Activated effector memory CD4-positive, alpha-beta T cell treated with Interleukin-2 at 50 U/mL for 16 hours (primary cell): ENCODE data around the gene IER2.

ENCODE experiments used
- DNase-seq: peaks from one replicate; pipeline ENCODE4 v3.0.0-alpha.2; 2020

The IER2 gene

DNA sequence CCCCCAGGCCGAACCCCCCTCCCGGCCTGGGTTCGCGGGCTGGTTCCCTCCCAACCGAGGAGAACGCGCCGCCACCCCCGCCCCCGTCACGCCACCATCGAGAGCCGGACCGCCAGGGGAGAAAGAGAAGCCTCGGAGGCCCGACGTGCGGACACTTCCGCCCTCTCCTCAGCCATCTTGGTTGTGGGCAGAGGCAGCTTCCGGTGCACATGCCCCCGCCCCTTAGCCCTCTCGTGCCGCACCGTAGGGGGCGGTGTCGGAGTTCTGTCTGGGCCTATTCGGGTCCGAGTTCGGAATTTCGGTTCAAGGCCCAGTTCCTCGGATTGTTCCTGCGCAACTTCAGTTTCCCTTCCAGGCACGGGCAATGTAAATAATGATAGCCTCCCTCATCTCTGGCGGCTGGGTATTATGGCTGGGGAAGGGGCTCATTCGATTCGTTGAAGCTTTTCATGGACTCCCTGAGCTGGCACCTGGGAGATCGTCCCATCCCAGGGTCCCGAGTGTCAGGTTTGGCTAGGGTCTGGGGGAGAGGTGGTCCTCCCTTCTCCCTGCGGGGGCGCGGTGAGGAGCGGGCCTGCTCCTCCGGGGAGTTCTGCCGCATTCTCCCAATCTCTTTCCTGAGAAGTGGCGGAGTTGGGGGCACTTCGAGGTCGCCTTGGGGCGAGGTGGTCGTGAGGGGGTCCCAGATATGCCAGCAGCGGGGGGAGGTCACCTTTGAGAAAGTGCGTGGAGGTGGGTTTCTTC lies at the start of gene IER2, which contains the start of gene STX10:
TSS of gene IER2 (plus strand) at position 225 of the 744 bp plus-strand sequence. CDS start 2,776 bp downstream, outside the sequence.
TSS of gene STX10 (minus strand) at position 189 of the 744 bp plus-strand sequence. CDS start 202 bp downstream, outside the sequence.
- DNase-seq = peak; percentile 91

- DNase-seq = no peak
Observed at GRCh38 chr19:13100841-13101589, 49.2 kb upstream of the IER2 start.

DNA sequence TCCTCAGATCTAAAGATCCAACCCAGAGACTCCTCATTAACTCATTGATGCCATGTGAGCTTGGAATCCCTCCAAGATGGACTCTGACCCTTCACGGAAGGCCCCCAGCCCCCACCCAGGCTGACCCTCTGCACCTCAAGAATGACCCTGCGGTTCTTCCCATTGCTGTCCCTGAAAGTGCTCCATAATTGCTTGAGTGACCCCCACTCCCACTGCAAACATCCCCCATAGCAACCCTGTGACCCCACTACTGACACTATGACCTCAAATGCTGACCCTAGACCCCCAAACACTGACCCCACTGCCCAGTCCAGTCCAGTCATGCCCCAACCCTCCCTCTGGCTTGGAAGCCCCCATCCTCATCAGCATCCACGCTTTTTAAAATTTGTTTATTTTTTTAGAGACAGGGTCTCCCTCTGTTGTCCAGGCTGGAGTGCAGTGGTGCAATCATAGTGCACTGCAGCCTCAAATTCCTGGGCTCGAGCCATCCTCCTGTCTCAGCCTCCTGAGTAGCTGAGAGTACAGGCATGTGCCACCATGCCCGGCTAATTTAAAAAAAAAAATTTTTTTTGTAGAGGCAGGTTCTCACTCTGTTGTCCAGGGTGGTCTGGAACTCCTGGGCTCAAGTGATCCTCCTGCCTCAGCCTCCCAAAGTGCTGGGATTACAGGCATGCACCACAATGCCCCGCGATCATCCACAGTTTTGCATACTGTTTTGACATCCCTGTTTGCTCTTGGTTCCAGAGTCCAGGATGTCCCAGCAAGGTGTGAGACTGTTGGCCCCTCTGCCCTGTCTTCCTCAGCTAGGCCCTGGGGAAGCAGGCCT lies 48.4 kb upstream of the IER2 start:
- DNase-seq = no peak

GRCh38 chr19:13102416-13102665 lies 47.9 kb upstream of the IER2 start:
- no peak for DNase-seq

DNA sequence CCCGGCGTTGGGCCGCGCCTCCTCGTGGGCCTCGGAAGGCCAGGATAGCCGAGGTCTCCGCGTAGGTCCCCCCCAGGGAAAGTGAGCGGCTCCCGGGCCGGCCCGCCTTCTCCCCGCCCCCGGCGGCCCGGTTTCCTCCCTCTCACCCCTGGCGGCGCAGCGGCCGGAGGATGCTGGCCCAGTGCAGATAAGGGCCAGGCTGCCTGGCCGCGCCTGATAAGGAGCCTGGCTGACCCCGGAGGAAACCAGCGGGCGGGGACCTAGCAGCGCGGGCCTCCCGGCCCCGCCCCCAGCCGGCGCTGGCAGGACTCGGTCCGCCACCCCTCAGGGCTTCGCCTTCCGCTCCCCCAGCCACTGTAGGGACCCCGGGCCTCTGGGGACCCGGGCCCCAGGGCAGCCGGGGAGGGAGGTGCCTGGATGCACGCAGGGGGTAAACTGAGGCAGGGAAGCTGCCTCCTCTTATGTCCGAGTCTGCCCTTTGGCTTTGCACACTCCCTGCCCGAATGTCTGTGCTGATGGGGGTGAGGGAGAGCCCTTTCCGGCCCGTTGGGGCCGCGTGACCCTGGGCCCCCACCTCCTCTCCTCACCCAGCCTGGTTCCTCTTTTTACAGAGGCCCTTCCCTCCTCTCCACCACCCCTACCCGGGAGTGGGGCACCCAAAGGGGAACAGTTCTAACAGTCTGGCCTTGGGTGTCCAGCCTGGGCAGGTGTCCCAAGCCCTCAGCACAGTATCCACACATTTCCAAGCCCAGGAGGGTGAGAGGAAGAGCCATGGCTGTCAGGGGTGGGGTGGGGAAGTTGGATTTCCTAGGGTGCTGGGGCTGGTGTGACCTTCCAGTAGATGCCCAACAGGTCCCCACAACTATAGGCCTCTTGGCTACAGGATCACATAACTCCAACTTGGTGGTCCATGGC lies 47.3 kb upstream of the IER2 start, which contains the start of gene LYL1:
TSS of gene LYL1 (minus strand) at position 193 of the 915 bp plus-strand sequence. CDS start 1,687 bp downstream, outside the sequence.
- DNase-seq = no peak

GRCh38 chr19:13103581-13104359 lies 46.4 kb upstream of the IER2 start:
- no peak for DNase-seq

DNA sequence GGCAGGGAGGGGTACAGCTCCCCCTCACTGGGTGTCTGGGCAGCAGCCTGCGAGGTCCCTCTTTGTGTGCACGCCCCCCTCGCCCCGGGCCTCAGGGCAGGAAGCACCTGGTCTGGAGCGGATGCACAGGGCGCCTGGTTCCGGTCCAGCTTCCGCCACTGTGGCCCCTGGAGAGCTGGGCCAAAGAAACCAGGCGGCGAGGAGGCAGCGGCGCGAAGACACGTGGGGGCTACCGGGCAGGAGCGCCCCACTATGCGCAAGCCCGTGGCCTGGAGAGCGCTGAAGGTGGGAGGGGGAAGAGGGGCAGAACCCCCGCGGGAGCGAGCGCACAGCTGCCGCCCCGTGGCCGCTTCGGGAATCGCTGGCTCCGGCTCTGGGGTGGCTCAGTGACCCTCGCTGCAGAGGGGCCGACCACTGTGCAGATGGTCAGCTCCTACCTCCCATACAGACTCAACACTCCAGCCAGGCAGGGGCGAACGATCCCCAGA lies 45.8 kb upstream of the IER2 start:
- peak; percentile 55 for DNase-seq

GRCh38 chr19:13104848-13105711 lies 45.1 kb upstream of the IER2 start:
- peak; percentile 34 for DNase-seq

- no peak for DNase-seq
Observed at GRCh38 chr19:13109361-13110098, 40.7 kb upstream of the IER2 start.

- no peak for DNase-seq
Observed at GRCh38 chr19:13110099-13110610, 40.1 kb upstream of the IER2 start.

- DNase-seq = no peak
Observed at GRCh38 chr19:13112555-13112954, 37.7 kb upstream of the IER2 start.

DNA sequence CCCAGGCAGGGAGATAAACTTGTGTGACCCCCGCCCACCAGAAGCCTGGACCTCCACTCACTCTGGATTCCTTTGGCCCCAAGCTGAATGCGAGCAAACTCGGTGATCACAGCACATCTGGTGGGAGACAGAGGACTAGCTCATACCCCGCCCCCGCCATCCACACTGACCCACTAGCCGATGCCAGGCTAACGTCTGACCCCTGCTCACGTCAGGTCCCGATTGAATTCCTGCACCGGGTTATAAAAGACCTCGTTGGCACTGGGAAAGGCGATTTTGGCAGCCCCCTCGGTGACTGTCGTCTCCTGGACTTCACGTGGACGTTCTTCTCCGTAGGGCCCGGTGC lies 34.3 kb upstream of the IER2 start:
- no peak for DNase-seq

DNA sequence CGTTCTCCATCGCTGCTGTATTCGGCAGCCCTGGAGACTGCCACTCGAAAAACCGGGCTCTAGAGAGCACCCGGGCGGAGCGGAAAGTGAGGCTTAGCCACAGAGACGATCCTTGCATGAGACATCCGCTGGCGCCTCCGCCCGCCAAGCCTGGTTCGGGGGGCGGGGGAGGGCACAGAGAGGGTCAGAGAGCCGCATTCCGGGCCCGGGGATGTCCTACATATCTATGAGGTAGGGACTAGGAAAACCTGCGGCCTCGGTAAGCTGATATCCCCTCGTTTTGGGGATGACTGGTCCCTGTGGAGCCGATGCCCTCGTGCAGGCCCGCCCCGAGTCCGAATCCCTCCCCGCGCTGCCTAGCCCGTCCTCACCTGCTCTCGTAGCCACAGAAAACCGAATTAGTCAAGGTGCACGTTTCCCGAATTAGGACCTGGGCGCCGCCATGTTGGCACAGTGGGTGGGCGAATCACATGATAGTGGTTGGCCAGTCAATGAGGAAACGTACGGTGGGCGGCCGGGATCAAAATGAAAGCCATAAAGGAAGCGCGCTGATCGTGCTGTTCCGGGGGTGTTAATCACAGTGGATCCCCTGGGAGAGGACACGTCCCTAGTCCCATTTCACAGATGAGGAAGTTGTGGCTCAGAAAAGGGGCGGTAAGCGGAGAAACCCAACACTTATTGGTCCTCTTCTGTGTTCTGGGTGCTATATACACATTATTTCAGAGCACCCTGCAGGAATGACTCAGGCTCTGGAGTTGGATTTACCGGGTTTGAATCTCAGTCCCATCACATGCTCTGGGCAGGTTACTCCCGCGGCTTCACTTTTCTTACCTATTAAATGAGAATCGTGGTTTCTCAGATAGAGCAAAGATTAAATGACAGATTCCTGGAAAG lies 33.7 kb upstream of the IER2 start, which contains the start of gene TRMT1:
TSS of gene TRMT1 (minus strand) at position 459 of the 894 bp plus-strand sequence. CDS start at position 118, 341 bp downstream.
- DNase-seq = peak; percentile 81

GRCh38 chr19:13117176-13117771 lies 32.9 kb upstream of the IER2 start:
- DNase-seq = no peak

GRCh38 chr19:13117772-13118423 lies 32.3 kb upstream of the IER2 start, which contains the start of gene NACC1:
TSS of gene NACC1 (plus strand) at chr19:13118264. CDS start at chr19:13135208, 16,944 bp downstream.
- peak; percentile 86 for DNase-seq

- no peak for DNase-seq
Observed at GRCh38 chr19:13118424-13119193, 31.6 kb upstream of the IER2 start.
